Measurements from ENCODE around the gene NBEAL1.

GRCh38 chr2:203191961-203192360, 177.3 kb downstream of the NBEAL1 start:
- TF ChIP-seq, protein P1, sequence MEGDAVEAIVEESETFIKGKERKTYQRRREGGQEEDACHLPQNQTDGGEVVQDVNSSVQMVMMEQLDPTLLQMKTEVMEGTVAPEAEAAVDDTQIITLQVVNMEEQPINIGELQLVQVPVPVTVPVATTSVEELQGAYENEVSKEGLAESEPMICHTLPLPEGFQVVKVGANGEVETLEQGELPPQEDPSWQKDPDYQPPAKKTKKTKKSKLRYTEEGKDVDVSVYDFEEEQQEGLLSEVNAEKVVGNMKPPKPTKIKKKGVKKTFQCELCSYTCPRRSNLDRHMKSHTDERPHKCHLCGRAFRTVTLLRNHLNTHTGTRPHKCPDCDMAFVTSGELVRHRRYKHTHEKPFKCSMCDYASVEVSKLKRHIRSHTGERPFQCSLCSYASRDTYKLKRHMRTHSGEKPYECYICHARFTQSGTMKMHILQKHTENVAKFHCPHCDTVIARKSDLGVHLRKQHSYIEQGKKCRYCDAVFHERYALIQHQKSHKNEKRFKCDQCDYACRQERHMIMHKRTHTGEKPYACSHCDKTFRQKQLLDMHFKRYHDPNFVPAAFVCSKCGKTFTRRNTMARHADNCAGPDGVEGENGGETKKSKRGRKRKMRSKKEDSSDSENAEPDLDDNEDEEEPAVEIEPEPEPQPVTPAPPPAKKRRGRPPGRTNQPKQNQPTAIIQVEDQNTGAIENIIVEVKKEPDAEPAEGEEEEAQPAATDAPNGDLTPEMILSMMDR (IDR thresholded peaks at IDR 0.05; ENCODE audit: borderline replicate concordance, extremely low read depth, low read length, poor library complexity, severe bottlenecking): no peak
- TF ChIP-seq EZH2 (IDR thresholded peaks at IDR 0.05; ENCODE audit: borderline replicate concordance, low read depth, low read length, severe bottlenecking): no peak
